Measurements from ENCODE around the gene WDPCP. TPM values are rescaled to one million over a fixed set of nuclear protein-coding genes. Genes with fewer than 3 reads are reported as not detected.
"Not testable (repeated sequence)": the region's sequence is repeated elsewhere in the genome, so short reads cannot be mapped to it uniquely, and the experiment has no call there.

The WDPCP gene
- total RNA-seq, 1 donor from 2014 or later = 11.8 TPM

- TF ChIP-seq CTCF (conservative IDR thresholded peaks at IDR 0.05) = no peak
- no peaks in the 10 kb centered on the region for H3K27me3 Mint-ChIP-seq
- H3K27ac Mint-ChIP-seq = no peak overlapping the region
- peaks cover 6% of the 10 kb centered on the region for H3K36me3 Mint-ChIP-seq
- no peaks in the 10 kb centered on the region for H3K9me3 Mint-ChIP-seq
- H3K4me1 Mint-ChIP-seq (ENCODE audit: unreplicated experiment) = no peaks in the 10 kb centered on the region
- no peak for DNase-seq (ENCODE audit: extremely low spot score, unreplicated experiment)
- no peak overlapping the region for H3K4me3 Mint-ChIP-seq
These were observed 215.7 kb downstream of the WDPCP start for GRCh38 chr2:63372549-63372948.

GRCh38 chr2:63369146-63369545 is 219.1 kb downstream of the WDPCP start:
- no peak overlapping the region for H3K4me3 Mint-ChIP-seq
- no peaks in the 10 kb centered on the region for H3K4me1 Mint-ChIP-seq (ENCODE audit: unreplicated experiment)
- H3K27me3 Mint-ChIP-seq = no peaks in the 10 kb centered on the region
- TF ChIP-seq CTCF (conservative IDR thresholded peaks at IDR 0.05) = no peak
- peaks cover 6% of the 10 kb centered on the region for H3K36me3 Mint-ChIP-seq
- no peaks in the 10 kb centered on the region for H3K9me3 Mint-ChIP-seq
- no peak overlapping the region for H3K27ac Mint-ChIP-seq
- no peak for DNase-seq (ENCODE audit: extremely low spot score, unreplicated experiment)

- no peak overlapping the region for H3K4me3 Mint-ChIP-seq
- H3K4me1 Mint-ChIP-seq (ENCODE audit: unreplicated experiment) = no peaks in the 10 kb centered on the region
- no peaks in the 10 kb centered on the region for H3K36me3 Mint-ChIP-seq
- no peaks in the 10 kb centered on the region for H3K9me3 Mint-ChIP-seq
- TF ChIP-seq CTCF (conservative IDR thresholded peaks at IDR 0.05) = no peak
- H3K27me3 Mint-ChIP-seq = no peaks in the 10 kb centered on the region
- DNase-seq (ENCODE audit: extremely low spot score, unreplicated experiment) = no peak
- no peak overlapping the region for H3K27ac Mint-ChIP-seq
These were observed 223.4 kb downstream of the WDPCP start for GRCh38 chr2:63364866-63365265.

GRCh38 chr2:63357722-63358121 is 230.6 kb downstream of the WDPCP start:
- not testable (repeated sequence) for H3K36me3 Mint-ChIP-seq; H3K27me3 Mint-ChIP-seq; H3K4me3 Mint-ChIP-seq; H3K27ac Mint-ChIP-seq; H3K9me3 Mint-ChIP-seq; DNase-seq (ENCODE audit: extremely low spot score, unreplicated experiment); H3K4me1 Mint-ChIP-seq (ENCODE audit: unreplicated experiment)

GRCh38 chr2:63347361-63347760 is 240.9 kb downstream of the WDPCP start:
- no peak for TF ChIP-seq CTCF (conservative IDR thresholded peaks at IDR 0.05)
- H3K36me3 Mint-ChIP-seq = peaks cover 4% of the 10 kb centered on the region
- H3K27ac Mint-ChIP-seq = no peak overlapping the region
- no peaks in the 10 kb centered on the region for H3K9me3 Mint-ChIP-seq
- H3K27me3 Mint-ChIP-seq = no peaks in the 10 kb centered on the region
- no peaks in the 10 kb centered on the region for H3K4me1 Mint-ChIP-seq (ENCODE audit: unreplicated experiment)
- DNase-seq (ENCODE audit: extremely low spot score, unreplicated experiment) = no peak
- no peak overlapping the region for H3K4me3 Mint-ChIP-seq

GRCh38 chr2:63346411-63346810 is 241.9 kb downstream of the WDPCP start:
- Mint-ChIP-seq H3K4me1 (ENCODE audit: unreplicated experiment) (no peaks in the 10 kb centered on the region), H3K36me3 (peaks cover 4% of the 10 kb centered on the region), H3K4me3 (no peak overlapping the region), H3K9me3 (no peaks in the 10 kb centered on the region), H3K27me3 (no peaks in the 10 kb centered on the region), H3K27ac (no peak overlapping the region)
- DNase-seq (ENCODE audit: extremely low spot score, unreplicated experiment) = no peak
- TF ChIP-seq CTCF (conservative IDR thresholded peaks at IDR 0.05) = no peak
